HEK293 (cell line): ENCODE data around the gene SPEM2.

Experiments
- MZF1 ChIP-seq: fragments of 450-650 bp; formaldehyde crosslinking; IDR thresholded peaks from 2 replicates; pipeline ENCODE4 v1.5.1; 2017; ENCODE audit warnings: missing biosample characterization, missing genetic modification characterization, borderline replicate concordance
- ZBTB6 ChIP-seq: fragments of 450-650 bp; formaldehyde crosslinking; IDR thresholded peaks from 2 replicates; pipeline ENCODE4 v1.5.1; 2017; ENCODE audit warnings: missing biosample characterization, missing genetic modification characterization
- ZNF274 ChIP-seq, 2 experiments: fragments of 200-500 bp in 1 of 2; fragments of 450-650 bp in 1 of 2; sonication (Bioruptor generic) in 1 of 2; formaldehyde crosslinking in 1 of 2; IDR thresholded peaks; 2 replicates each; pipeline versions ENCODE4 v1.5.1 to v1.6.1; 2014 to 2016; ENCODE audit warnings: borderline replicate concordance in 1 of 2, inconsistent platforms in 1 of 2, low read length in 1 of 2, missing biosample characterization in 1 of 2, missing genetic modification characterization in 1 of 2
- ZNF518A ChIP-seq: fragments of 450-650 bp; formaldehyde crosslinking; conservative IDR thresholded peaks from 2 replicates; pipeline ENCODE4 v1.5.1; 2016; ENCODE audit warnings: low read depth, missing biosample characterization, missing genetic modification characterization
- ZNF585B ChIP-seq: fragments of 450-650 bp; formaldehyde crosslinking; IDR thresholded peaks from 2 replicates; pipeline ENCODE4 v1.5.1; 2016; ENCODE audit warnings: missing biosample characterization, missing genetic modification characterization
- ZNF792 ChIP-seq: fragments of 450-650 bp; formaldehyde crosslinking; IDR thresholded peaks from 2 replicates; pipeline ENCODE4 v1.5.1; 2016; ENCODE audit warnings: missing biosample characterization, missing genetic modification characterization
- TF ChIP-seq, protein P1 (sequence below): IDR thresholded peaks from 2 replicates; pipeline ENCODE4 v1.6.1; 2011; ENCODE audit warnings: mild to moderate bottlenecking, low read depth, low read length, borderline replicate concordance
- TF ChIP-seq, protein P2 (sequence below): fragments of 450-650 bp; formaldehyde crosslinking; IDR thresholded peaks from 2 replicates; pipeline ENCODE4 v1.5.1; 2016; ENCODE audit warnings: missing biosample characterization, missing genetic modification characterization
- TF ChIP-seq, protein P3 (sequence below): fragments of 450-650 bp; formaldehyde crosslinking; IDR thresholded peaks from 2 replicates; pipeline ENCODE4 v1.5.1; 2016; ENCODE audit warnings: missing biosample characterization, missing genetic modification characterization, low read depth

GRCh38 chr17:7462474-7463371, 37.3 kb downstream of the SPEM2 start:
- TF ChIP-seq, protein P1, sequence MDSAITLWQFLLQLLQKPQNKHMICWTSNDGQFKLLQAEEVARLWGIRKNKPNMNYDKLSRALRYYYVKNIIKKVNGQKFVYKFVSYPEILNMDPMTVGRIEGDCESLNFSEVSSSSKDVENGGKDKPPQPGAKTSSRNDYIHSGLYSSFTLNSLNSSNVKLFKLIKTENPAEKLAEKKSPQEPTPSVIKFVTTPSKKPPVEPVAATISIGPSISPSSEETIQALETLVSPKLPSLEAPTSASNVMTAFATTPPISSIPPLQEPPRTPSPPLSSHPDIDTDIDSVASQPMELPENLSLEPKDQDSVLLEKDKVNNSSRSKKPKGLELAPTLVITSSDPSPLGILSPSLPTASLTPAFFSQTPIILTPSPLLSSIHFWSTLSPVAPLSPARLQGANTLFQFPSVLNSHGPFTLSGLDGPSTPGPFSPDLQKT = no peak
- TF ChIP-seq, protein P2, sequence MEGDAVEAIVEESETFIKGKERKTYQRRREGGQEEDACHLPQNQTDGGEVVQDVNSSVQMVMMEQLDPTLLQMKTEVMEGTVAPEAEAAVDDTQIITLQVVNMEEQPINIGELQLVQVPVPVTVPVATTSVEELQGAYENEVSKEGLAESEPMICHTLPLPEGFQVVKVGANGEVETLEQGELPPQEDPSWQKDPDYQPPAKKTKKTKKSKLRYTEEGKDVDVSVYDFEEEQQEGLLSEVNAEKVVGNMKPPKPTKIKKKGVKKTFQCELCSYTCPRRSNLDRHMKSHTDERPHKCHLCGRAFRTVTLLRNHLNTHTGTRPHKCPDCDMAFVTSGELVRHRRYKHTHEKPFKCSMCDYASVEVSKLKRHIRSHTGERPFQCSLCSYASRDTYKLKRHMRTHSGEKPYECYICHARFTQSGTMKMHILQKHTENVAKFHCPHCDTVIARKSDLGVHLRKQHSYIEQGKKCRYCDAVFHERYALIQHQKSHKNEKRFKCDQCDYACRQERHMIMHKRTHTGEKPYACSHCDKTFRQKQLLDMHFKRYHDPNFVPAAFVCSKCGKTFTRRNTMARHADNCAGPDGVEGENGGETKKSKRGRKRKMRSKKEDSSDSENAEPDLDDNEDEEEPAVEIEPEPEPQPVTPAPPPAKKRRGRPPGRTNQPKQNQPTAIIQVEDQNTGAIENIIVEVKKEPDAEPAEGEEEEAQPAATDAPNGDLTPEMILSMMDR (tag by site-specific recombination) = no peak
- no peak for TF ChIP-seq ZNF585B
- no peak for TF ChIP-seq ZNF792 (tag by site-specific recombination)
- TF ChIP-seq MZF1 = no peak
- no peak for TF ChIP-seq ZBTB6 (tag by site-specific recombination)
- TF ChIP-seq, protein P3, sequence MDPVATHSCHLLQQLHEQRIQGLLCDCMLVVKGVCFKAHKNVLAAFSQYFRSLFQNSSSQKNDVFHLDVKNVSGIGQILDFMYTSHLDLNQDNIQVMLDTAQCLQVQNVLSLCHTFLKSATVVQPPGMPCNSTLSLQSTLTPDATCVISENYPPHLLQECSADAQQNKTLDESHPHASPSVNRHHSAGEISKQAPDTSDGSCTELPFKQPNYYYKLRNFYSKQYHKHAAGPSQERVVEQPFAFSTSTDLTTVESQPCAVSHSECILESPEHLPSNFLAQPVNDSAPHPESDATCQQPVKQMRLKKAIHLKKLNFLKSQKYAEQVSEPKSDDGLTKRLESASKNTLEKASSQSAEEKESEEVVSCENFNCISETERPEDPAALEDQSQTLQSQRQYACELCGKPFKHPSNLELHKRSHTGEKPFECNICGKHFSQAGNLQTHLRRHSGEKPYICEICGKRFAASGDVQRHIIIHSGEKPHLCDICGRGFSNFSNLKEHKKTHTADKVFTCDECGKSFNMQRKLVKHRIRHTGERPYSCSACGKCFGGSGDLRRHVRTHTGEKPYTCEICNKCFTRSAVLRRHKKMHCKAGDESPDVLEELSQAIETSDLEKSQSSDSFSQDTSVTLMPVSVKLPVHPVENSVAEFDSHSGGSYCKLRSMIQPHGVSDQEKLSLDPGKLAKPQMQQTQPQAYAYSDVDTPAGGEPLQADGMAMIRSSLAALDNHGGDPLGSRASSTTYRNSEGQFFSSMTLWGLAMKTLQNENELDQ = no peak
- no peak for TF ChIP-seq ZNF274 (IDR thresholded peaks at IDR 0.05; ENCODE audit: low read length)
- TF ChIP-seq ZNF274 (tag by site-specific recombination; IDR thresholded peaks at IDR 0.05; ENCODE audit: borderline replicate concordance) = no peak
- TF ChIP-seq ZNF518A (tag by site-specific recombination) = no peak
